ENCODE measurements around the gene LRRC4C. TPM values are rescaled to one million over a fixed set of nuclear protein-coding genes. Genes with fewer than 3 reads are reported as not detected.
"Not testable (repeated sequence)": the region's sequence is repeated elsewhere in the genome, so short reads cannot be mapped to it uniquely, and the experiment has no call there.

Gene LRRC4C
- total RNA-seq, 1 experiment from 2014 or later = 0.15 TPM

- in situ Hi-C loops (cut with HindIII; ENCODE audit: low pct_unique_long_range_greater_than_20kb, low sequenced_read_pairs) = no loop called here
- Histone ChIP-seq H3K4me1 (ENCODE audit: control insufficient read depth, insufficient read depth, low read length) (no peaks in the 10 kb centered on the region), H3K36me3 (ENCODE audit: control insufficient read depth, insufficient read depth, low read length) (no peaks in the 10 kb centered on the region), H3K9me3 (ENCODE audit: control insufficient read depth, insufficient read depth, low read depth, low read length) (no peaks in the 10 kb centered on the region), H3K27me3 (ENCODE audit: control insufficient read depth, insufficient read depth, low read length) (no peaks in the 10 kb centered on the region), H3K27ac (ENCODE audit: low read length) (no peak overlapping the region), H3K4me3 (ENCODE audit: low read depth in 2 of 2, low read length in 2 of 2) (no peak overlapping the region)
- ATAC-seq (no peak), DNase-seq (ENCODE audit: low read depth, low spot score) (no peak)
- ChIA-PET CTCF (no interaction called here), POLR2A (no interaction called here)
- no TSS peak for BruUV-seq (replicated peaks)
- TF ChIP-seq TCF7L2 (IDR thresholded peaks at IDR 0.05; ENCODE audit: low read depth, low read length) (no peak), POLR2AphosphoS5 (IDR thresholded peaks at IDR 0.05; ENCODE audit: low read depth, low read length) (no peak), REST (IDR thresholded peaks at IDR 0.05; ENCODE audit: insufficient read depth in 1 of 2, low read depth in 2 of 2, low read length in 1 of 2) (no peak), SIN3A (IDR thresholded peaks at IDR 0.05; ENCODE audit: borderline replicate concordance, insufficient read depth, low read depth, low read length) (no peak), CTCF (IDR thresholded peaks at IDR 0.05) (no peak)
- intact Hi-C loops (cut with micrococcal nuclease; ENCODE audit: unreplicated experiment) = no loop called here
Observed at GRCh38 chr11:40877256-40877655, 582.2 kb downstream of the LRRC4C start.

GRCh38 chr11:40867991-40868632, 591.3 kb downstream of the LRRC4C start:
- intact Hi-C loops (cut with micrococcal nuclease; ENCODE audit: unreplicated experiment) = no loop called here
- Histone ChIP-seq H3K36me3 (ENCODE audit: control insufficient read depth, insufficient read depth, low read length) (no peaks in the 10 kb centered on the region), H3K27ac (ENCODE audit: low read length) (no peak overlapping the region), H3K27me3 (ENCODE audit: control insufficient read depth, insufficient read depth, low read length) (no peaks in the 10 kb centered on the region), H3K4me3 (ENCODE audit: low read depth in 2 of 2, low read length in 2 of 2) (no peak overlapping the region), H3K4me1 (ENCODE audit: control insufficient read depth, insufficient read depth, low read length) (no peaks in the 10 kb centered on the region), H3K9me3 (ENCODE audit: control insufficient read depth, insufficient read depth, low read depth, low read length) (no peaks in the 10 kb centered on the region)
- CTCF ChIA-PET = no interaction called here
- in situ Hi-C loops (cut with HindIII; ENCODE audit: low pct_unique_long_range_greater_than_20kb, low sequenced_read_pairs) = no loop called here
- no TSS peak for BruUV-seq (replicated peaks)
- ATAC-seq = no peak
- DNase-seq (ENCODE audit: low read depth, low spot score) = no peak
- POLR2A ChIA-PET = no interaction called here
- TF ChIP-seq REST (IDR thresholded peaks at IDR 0.05; ENCODE audit: insufficient read depth in 1 of 2, low read depth in 2 of 2, low read length in 1 of 2) (no peak), POLR2AphosphoS5 (IDR thresholded peaks at IDR 0.05; ENCODE audit: low read depth, low read length) (no peak), SIN3A (IDR thresholded peaks at IDR 0.05; ENCODE audit: borderline replicate concordance, insufficient read depth, low read depth, low read length) (no peak), CTCF (IDR thresholded peaks at IDR 0.05) (no peak), TCF7L2 (IDR thresholded peaks at IDR 0.05; ENCODE audit: low read depth, low read length) (no peak)

- H3K27me3 ChIP-seq (ENCODE audit: control insufficient read depth, insufficient read depth, low read length); H3K36me3 ChIP-seq (ENCODE audit: control insufficient read depth, insufficient read depth, low read length); H3K9me3 ChIP-seq (ENCODE audit: control insufficient read depth, insufficient read depth, low read depth, low read length); intact Hi-C loops (cut with micrococcal nuclease; ENCODE audit: unreplicated experiment); H3K4me1 ChIP-seq (ENCODE audit: control insufficient read depth, insufficient read depth, low read length); BruUV-seq (replicated peaks); in situ Hi-C loops (cut with HindIII; ENCODE audit: low pct_unique_long_range_greater_than_20kb, low sequenced_read_pairs); DNase-seq (ENCODE audit: low read depth, low spot score); POLR2A ChIA-PET; ATAC-seq; CTCF ChIA-PET; H3K27ac ChIP-seq (ENCODE audit: low read length); H3K4me3 ChIP-seq (ENCODE audit: low read depth in 2 of 2, low read length in 2 of 2): not testable (repeated sequence)
Observed at GRCh38 chr11:40857754-40858153, 601.7 kb downstream of the LRRC4C start.

Measured in Panc1 (cell line).